Measurements from ENCODE around the gene PLCB4.

Gene PLCB4

DNA sequence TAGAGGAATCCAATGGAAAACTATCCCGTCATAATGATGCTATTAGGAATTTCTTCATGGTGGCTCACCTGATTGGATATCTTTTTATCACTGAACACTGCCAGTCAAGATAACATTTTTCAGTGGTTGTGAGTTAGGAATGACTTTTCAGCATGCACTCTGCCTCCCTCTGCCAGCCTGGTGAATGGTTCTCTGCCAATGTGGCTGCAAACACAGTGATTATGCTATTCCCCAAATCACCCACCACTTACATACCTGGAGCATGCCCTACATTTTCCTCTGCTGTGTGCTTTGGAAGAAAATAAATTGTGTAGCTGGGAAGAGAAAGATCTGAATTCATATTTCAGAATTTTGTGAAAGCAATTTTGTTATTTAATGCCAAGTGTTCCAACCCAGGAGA, 342.9 kb downstream of the PLCB4 start:
- no peak for DNase-seq

- DNase-seq = no peak
These were observed 343.4 kb downstream of the PLCB4 start for GRCh38 chr20:9412309-9412708.

- DNase-seq = no peak
These were observed 344.1 kb downstream of the PLCB4 start for GRCh38 chr20:9413001-9413400.

DNA sequence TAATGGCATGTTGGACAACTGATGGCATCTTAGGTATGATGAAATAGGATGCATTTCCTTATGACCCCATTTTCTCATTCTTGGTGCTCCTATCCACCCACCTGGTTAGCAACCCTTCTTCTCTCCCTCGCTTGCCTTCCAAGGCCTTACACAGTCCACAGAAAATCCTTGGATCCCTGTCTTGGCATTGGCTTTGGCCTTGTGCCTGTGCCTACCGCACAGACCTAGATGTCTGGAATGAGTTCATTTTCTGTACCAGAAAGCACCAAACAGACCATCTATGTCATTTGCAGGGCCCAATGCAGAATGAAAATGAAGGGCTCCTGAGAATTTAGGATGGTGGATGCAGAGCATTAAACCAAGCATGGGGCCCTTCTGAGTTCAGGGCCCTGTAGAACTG, 346.5 kb downstream of the PLCB4 start:
- no peak for DNase-seq

GRCh38 chr20:9416421-9416820, 347.5 kb downstream of the PLCB4 start:
- DNase-seq = no peak

DNA sequence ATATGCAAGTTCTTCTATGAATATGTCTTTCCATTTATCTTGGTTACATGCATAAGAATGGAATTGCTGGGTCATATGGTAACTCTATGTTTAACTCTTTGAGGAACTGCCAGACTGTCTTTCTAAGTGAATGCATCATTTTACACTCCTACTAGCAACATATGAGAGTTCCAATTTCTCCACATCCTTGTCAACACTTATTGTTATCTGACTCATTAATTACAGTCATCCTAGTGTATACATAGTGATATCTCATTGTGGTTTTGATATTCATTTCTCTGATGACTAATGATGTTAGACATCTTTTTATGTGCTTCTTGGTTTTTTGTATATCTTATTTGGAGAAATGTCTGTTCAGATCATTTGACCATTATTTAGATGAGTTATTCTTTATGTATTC, 348.8 kb downstream of the PLCB4 start:
- no peak for DNase-seq

- peak in 2 of 3 experiments; percentile 22 to 76 for DNase-seq
These were observed 353.6 kb downstream of the PLCB4 start for GRCh38 chr20:9422321-9423057.

GRCh38 chr20:9424551-9424950, 355.7 kb downstream of the PLCB4 start:
- no peak for DNase-seq

- no peak for DNase-seq
These were observed 358.8 kb downstream of the PLCB4 start for GRCh38 chr20:9427430-9428291.

DNA sequence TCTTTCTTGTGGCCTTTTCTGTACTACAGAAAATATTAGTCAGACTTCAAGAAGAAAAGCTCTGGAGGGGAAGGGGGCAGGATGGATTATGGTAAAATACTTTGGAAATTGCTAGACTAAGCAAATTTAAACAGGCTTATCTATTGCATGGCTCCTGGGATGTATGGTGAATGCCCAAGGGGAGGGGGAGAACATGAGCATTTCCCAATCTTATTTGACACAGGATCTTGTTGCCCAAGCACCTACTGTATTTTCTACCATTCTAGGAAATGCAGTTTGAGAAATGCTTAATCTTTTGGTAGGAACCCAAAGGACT, 359.4 kb downstream of the PLCB4 start:
- no peak for DNase-seq

DNA sequence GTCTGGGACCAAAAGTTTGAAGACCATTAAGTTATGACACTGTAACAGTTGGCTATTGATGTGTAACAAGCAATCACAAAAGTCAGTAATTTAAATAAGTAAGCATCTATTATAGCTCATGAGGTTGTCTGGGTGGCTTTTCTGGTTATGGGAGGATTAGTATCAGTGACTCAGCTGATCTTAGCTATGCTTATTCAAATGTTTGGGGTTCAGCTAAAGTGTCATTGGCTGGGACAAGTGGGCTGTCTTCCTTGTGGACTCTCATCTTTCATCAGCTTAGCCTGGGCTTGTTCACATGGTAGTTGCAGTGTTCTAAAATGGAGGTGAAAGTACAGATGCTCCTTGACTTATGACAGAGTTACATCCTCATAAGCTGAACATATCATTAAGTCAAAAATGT, 370.9 kb downstream of the PLCB4 start:
- DNase-seq = no peak

- no peak for DNase-seq
These were observed 372.0 kb downstream of the PLCB4 start for GRCh38 chr20:9440892-9441291.

DNA sequence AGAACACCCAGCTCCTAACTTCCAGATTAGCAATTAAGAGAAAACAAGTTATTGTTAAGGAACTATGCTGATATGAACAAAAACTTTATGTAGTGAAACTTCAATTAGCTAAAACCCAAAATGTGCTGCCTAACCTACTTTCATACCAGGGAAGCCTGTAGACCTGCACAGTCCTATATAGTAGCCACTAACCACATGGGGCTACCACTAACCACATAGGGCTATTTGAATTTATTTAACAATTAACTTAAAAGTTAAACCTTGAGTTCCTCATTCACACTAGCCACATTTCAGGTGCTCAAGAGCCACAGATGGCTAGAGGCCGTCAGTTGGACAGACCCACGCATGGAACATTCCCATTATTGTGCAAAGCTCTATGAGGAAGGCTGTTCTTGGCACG, 373.1 kb downstream of the PLCB4 start:
- no peak for DNase-seq

DNA sequence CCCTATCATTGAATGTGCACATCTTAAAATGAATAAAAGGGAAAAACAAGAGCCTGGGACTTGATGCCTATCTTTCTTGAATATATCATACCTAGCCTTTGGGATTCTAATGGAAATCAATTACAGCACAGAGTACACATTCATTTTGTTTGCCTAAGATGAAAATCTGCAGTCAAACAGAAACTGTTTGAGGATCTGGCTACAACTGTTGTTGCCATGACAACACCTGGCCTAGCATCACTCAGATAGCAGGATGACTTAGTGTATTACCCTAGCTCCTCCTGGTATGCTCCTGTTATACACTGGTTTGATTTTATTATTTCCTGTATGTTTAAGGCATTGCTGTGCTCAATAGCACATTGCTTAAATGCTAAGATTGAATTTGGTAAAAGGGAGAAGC, 374.0 kb downstream of the PLCB4 start:
- peak in 2 of 3 experiments; percentile 57 to 91 for DNase-seq

GRCh38 chr20:9444921-9445320, 376.0 kb downstream of the PLCB4 start:
- no peak for DNase-seq

- no peak for DNase-seq
These were observed 378.3 kb downstream of the PLCB4 start for GRCh38 chr20:9447182-9447581.

DNA sequence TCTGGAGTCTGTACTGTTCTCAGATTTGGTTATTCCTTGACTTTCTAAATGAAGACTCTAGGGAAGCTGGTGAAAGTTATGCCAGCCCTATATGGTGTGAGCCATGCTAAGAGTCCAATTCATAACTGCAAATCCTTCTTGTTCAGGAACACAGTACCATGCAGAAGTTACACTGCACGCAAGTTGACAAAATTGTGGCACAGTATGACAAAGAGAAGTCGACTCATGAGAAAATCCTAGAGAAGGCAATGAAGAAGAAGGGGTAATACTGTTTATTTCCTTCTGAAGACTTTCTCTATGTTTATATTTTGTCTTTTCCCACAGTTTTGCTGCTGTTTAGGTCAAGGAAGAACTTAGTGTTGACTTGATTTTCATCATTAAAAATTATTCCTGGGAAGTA, 384.3 kb downstream of the PLCB4 start:
- no peak for DNase-seq

DNA sequence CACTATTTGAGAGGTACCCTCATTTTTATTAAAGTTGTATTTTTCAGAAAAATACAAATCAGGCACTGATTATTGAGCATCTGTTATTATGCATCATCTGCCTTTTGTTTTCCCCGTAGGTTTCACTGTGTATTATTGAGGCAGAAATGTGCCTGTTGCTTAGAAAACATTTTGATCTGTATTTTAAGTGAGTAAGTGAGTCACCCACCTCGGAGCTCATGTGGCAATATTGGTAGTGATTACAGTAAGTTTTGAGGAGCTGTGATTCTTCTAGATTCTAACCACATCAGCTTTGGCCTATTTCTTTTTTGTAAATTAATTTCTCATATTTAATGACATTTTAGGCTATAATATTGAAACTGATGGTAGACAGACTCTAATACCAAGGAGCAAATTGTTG, 385.9 kb downstream of the PLCB4 start:
- no peak for DNase-seq

GRCh38 chr20:9457136-9457535, 388.2 kb downstream of the PLCB4 start:
- DNase-seq = no peak

- peak in 1 of 3 experiments; percentile 11 for DNase-seq
These were observed 389.4 kb downstream of the PLCB4 start for GRCh38 chr20:9458138-9458796.

DNA sequence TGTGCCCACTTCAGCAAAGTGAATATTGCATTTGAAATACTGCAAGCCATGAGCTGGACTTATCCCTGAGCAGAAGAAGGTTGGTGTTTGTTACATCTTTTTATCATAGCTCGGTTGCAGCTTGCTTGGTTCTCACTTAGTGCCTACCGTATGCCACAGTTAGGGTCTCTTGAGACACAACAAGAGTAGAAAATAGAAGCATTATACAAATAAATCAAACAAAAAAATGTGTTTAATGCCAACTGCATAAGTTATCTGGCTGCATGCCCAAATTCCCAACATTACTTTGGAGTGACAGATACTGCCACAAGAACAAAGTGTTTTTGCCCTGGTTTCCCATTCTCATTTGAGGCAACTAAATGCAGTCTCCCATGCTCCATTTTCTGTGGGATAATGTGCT, 391.6 kb downstream of the PLCB4 start:
- no peak for DNase-seq

DNA sequence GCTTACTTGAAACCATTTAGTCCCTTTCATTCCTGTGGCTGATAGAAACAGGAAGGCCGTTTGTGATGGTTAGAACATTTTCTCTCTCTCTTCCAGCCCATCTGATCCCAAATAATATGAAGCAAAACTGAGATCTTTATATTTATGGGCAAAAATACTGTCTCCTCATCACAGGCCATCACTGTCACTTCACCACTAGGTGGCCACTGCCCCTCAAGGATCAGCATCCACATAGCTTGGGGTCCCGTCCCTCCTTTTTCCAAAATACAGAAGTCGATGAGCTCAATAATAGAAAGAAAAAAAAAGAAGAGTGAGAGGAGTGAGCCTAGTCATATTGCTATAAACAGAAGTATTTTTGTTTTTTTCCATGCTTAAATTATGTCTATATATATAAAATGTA, 399.1 kb downstream of the PLCB4 start:
- DNase-seq = peak in 1 of 3 experiments; percentile 30

GRCh38 chr20:9474835-9475415, 406.0 kb downstream of the PLCB4 start:
- DNase-seq = peak in 1 of 3 experiments; percentile 88

DNA sequence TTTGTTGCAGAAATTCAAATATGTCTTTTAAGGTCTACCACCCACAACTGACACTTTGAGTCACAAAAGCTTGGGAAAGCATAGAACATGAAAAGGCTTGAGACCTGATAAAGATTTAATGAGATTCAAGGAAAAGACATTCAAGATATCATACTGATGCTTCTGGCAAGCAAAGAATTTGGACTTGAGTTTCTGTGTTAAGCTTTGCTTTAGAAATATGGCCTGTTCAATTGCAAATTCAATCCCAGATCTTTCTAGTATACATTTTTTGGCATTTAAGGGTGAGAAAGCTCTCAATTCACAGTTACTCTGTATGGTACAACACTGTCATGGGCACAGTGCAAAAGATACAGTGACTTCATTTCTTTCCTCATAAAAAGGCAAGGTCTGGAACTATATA, 406.6 kb downstream of the PLCB4 start:
- no peak for DNase-seq

Data from NCI-H1417 (cell line).